HG03439 (cell line): ENCODE results near the gene LARGE1.

Experiments
- ATAC-seq: cut with Tn5 transposase; IDR thresholded peaks from one replicate; pipeline ENCODE4 v1.9.1; 2021; ENCODE audit warnings: mild to moderate bottlenecking, moderate library complexity; ENCODE audit not compliant: unreplicated experiment

Gene LARGE1

GRCh38 chr22:33739516-33739915 is 180.8 kb downstream of the LARGE1 start:
- no peak for ATAC-seq

GRCh38 chr22:33737662-33738061 is 182.6 kb downstream of the LARGE1 start:
- ATAC-seq: no peak

GRCh38 chr22:33735978-33736377 is 184.3 kb downstream of the LARGE1 start:
- no peak for ATAC-seq

- ATAC-seq: no peak
These were observed 191.4 kb downstream of the LARGE1 start for GRCh38 chr22:33728847-33729246.

GRCh38 chr22:33726294-33726734 is 194.0 kb downstream of the LARGE1 start:
- no peak for ATAC-seq

GRCh38 chr22:33723915-33724314 is 196.4 kb downstream of the LARGE1 start:
- no peak for ATAC-seq

- ATAC-seq: no peak
These were observed 197.5 kb downstream of the LARGE1 start for GRCh38 chr22:33722816-33723215.

- no peak for ATAC-seq
These were observed 200.0 kb downstream of the LARGE1 start for GRCh38 chr22:33720166-33720878.

GRCh38 chr22:33717694-33718396 is 202.4 kb downstream of the LARGE1 start:
- no peak for ATAC-seq

GRCh38 chr22:33715237-33715985 is 204.9 kb downstream of the LARGE1 start:
- ATAC-seq: no peak

- ATAC-seq: no peak
These were observed 209.9 kb downstream of the LARGE1 start for GRCh38 chr22:33710326-33710725.

GRCh38 chr22:33707581-33707980 is 212.7 kb downstream of the LARGE1 start:
- no peak for ATAC-seq

- ATAC-seq: no peak
These were observed 214.2 kb downstream of the LARGE1 start for GRCh38 chr22:33706100-33706499.

- ATAC-seq: no peak
These were observed 221.1 kb downstream of the LARGE1 start for GRCh38 chr22:33699176-33699575.

- no peak for ATAC-seq
These were observed 222.6 kb downstream of the LARGE1 start for GRCh38 chr22:33697640-33698039.

- ATAC-seq: no peak
These were observed 229.1 kb downstream of the LARGE1 start for GRCh38 chr22:33691057-33691630.

GRCh38 chr22:33688903-33689302 is 231.4 kb downstream of the LARGE1 start:
- ATAC-seq: no peak

- ATAC-seq: no peak
These were observed 232.8 kb downstream of the LARGE1 start for GRCh38 chr22:33687464-33687863.

GRCh38 chr22:33684087-33684486 is 236.2 kb downstream of the LARGE1 start:
- no peak for ATAC-seq

- no peak for ATAC-seq
These were observed 237.3 kb downstream of the LARGE1 start for GRCh38 chr22:33682927-33683326.

GRCh38 chr22:33680632-33681031 is 239.6 kb downstream of the LARGE1 start:
- ATAC-seq: no peak
